ENCODE results near the gene C16orf96. TPM values are rescaled to one million over a fixed set of nuclear protein-coding genes. Genes with fewer than 3 reads are reported as not detected.

The C16orf96 gene
- total RNA-seq, 2 experiments from 2014 or later = 0.08 to 0.20 TPM

GRCh38 chr16:4594433-4595410, 38.6 kb downstream of the C16orf96 start:
- no peaks in the 10 kb centered on the region for H3K36me3 Mint-ChIP-seq
- DNase-seq = no peak
- H3K4me1 Mint-ChIP-seq = no peaks in the 10 kb centered on the region
- no peaks in the 10 kb centered on the region for H3K9me3 Mint-ChIP-seq
- H3K4me3 Mint-ChIP-seq = no peak overlapping the region
- H3K27ac Mint-ChIP-seq = no peak overlapping the region
- H3K27me3 Mint-ChIP-seq = no peaks in the 10 kb centered on the region

DNA sequence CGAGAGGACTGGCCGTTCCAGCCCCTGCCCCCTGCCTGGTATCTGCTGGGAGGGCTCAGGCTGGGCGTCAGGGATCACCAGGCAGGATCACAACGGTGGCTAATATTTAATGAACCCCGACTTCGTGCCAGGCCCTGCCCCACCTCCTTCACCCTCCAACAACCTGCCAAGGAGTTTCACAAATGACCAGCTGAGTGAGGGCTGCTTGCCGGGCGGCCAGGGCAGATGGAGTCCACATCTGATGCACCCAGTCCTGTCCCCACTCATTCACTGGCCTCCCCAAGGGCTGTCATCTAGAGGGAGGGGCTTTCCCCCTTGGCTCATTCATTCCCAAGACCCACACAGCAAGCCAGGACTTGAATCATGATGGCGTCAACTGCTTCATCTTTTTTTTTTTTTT, 41.0 kb downstream of the C16orf96 start:
- H3K27me3 Mint-ChIP-seq = no peaks in the 10 kb centered on the region
- no peak for DNase-seq
- H3K4me1 Mint-ChIP-seq = no peaks in the 10 kb centered on the region
- H3K4me3 Mint-ChIP-seq = no peak overlapping the region
- H3K27ac Mint-ChIP-seq = no peak overlapping the region
- no peaks in the 10 kb centered on the region for H3K36me3 Mint-ChIP-seq
- H3K9me3 Mint-ChIP-seq = no peaks in the 10 kb centered on the region

- Mint-ChIP-seq H3K36me3 (no peaks in the 10 kb centered on the region), H3K4me3 (no peak overlapping the region), H3K27me3 (no peaks in the 10 kb centered on the region), H3K27ac (no peak overlapping the region), H3K9me3 (no peaks in the 10 kb centered on the region), H3K4me1 (no peaks in the 10 kb centered on the region)
- no peak for DNase-seq
Observed at GRCh38 chr16:4599037-4599436, 42.9 kb downstream of the C16orf96 start.

- H3K9me3 Mint-ChIP-seq = no peaks in the 10 kb centered on the region
Observed at GRCh38 chr16:4599545-4599944, 43.4 kb downstream of the C16orf96 start.

GRCh38 chr16:4601036-4601863, 45.1 kb downstream of the C16orf96 start:
- Mint-ChIP-seq H3K4me3 (no peak overlapping the region), H3K4me1 (no peaks in the 10 kb centered on the region), H3K27me3 (no peaks in the 10 kb centered on the region), H3K9me3 (no peaks in the 10 kb centered on the region), H3K27ac (no peak overlapping the region), H3K36me3 (no peaks in the 10 kb centered on the region)
- DNase-seq = no peak

More at GRCh38 chr16:4599545-4599944, 43.4 kb downstream of the C16orf96 start:
- no peaks in the 10 kb centered on the region for H3K36me3 Mint-ChIP-seq
- H3K27ac Mint-ChIP-seq = no peak overlapping the region
- no peaks in the 10 kb centered on the region for H3K27me3 Mint-ChIP-seq
- no peak for DNase-seq
- H3K4me1 Mint-ChIP-seq = no peaks in the 10 kb centered on the region
- H3K4me3 Mint-ChIP-seq = no peak overlapping the region

GRCh38 chr16:4601864-4602186, 45.7 kb downstream of the C16orf96 start:
- DNase-seq = no peak
- no peaks in the 10 kb centered on the region for H3K9me3 Mint-ChIP-seq

DNA sequence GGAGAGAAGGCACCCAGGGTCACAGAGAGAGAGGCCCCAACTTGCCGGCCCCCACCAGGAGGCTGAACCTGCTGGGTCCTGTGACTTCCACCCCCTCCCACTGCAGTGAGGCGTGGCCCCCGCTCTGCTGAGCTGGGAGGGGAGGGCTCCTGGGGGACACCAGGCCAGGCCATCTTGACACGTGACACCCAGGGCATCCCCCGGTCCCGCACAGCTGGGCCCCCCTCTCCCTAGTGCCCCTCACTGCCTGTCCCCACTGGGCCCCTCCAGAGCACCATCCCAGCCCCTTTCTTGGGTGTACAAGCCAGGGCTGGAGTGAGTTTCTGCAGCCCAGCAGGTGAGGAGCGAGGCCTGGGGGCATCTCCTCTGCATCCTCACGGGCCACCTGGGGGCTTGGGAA, 46.2 kb downstream of the C16orf96 start:
- Mint-ChIP-seq H3K9me3 (no peaks in the 10 kb centered on the region), H3K36me3 (no peaks in the 10 kb centered on the region), H3K27me3 (no peaks in the 10 kb centered on the region), H3K27ac (no peak overlapping the region), H3K4me3 (no peak overlapping the region), H3K4me1 (no peaks in the 10 kb centered on the region)
- no peak for DNase-seq

More at GRCh38 chr16:4601864-4602186, 45.7 kb downstream of the C16orf96 start:
- Mint-ChIP-seq H3K27me3 (no peaks in the 10 kb centered on the region), H3K27ac (no peak overlapping the region), H3K36me3 (no peaks in the 10 kb centered on the region), H3K4me1 (no peaks in the 10 kb centered on the region), H3K4me3 (no peak overlapping the region)

DNA sequence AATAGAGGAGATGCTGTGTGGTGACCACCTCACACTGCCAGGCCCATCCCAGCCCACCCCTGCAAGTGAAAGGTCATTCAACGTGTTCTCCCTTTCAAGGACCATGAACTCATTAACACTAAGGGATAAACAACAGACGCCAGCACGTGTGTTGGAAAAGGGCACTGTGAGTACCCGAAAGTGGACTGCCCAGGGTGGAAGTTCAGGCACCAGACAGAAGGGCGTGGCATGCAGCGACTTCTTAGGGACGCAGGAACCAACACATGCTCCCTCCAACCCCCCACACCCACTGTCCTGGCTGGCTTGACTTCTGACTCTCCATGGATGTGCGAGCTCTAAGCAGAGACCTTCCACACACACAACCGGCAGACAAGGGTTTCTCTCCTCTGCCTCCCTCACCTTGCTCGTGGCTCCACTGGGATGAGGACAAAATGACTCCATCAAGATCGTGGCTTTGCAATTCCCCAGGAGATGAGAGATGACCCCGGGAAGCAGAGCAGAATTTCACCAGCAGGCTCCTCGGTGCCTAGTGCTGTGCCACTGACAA, 47.6 kb downstream of the C16orf96 start:
- no peak overlapping the region for H3K4me3 Mint-ChIP-seq
- no peak for DNase-seq
- H3K27me3 Mint-ChIP-seq = no peaks in the 10 kb centered on the region
- H3K4me1 Mint-ChIP-seq = no peaks in the 10 kb centered on the region
- H3K27ac Mint-ChIP-seq = no peak overlapping the region
- no peaks in the 10 kb centered on the region for H3K9me3 Mint-ChIP-seq
- H3K36me3 Mint-ChIP-seq = no peaks in the 10 kb centered on the region

DNA sequence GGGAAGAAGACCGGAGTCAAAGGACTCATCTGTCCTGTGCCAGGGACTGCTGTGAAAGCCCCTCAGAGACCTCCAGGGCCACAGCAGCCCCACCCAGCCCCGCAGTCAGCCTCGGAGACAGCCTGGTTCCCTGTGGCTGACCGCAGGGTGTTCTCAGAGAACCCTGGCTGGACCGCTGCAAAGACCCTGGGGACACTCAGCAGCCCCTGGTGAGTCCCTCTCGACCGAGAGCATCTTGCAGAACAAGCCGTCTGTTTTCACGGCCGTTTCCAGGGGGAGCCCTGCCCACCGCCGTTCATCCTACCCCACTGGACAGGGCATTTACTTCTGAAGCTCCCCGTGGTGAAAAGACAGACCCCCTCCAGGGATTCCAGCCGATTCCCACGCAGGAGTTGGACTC, 48.3 kb downstream of the C16orf96 start:
- Mint-ChIP-seq H3K4me3 (no peak overlapping the region), H3K27me3 (no peaks in the 10 kb centered on the region), H3K27ac (no peak overlapping the region), H3K9me3 (no peaks in the 10 kb centered on the region), H3K4me1 (no peaks in the 10 kb centered on the region), H3K36me3 (no peaks in the 10 kb centered on the region)
- no peak for DNase-seq

- Mint-ChIP-seq H3K4me3 (no peak overlapping the region), H3K27ac (no peak overlapping the region), H3K27me3 (no peaks in the 10 kb centered on the region), H3K4me1 (no peaks in the 10 kb centered on the region), H3K9me3 (no peaks in the 10 kb centered on the region), H3K36me3 (no peaks in the 10 kb centered on the region)
- no peak for DNase-seq
Observed at GRCh38 chr16:4606354-4606753, 50.2 kb downstream of the C16orf96 start.

DNA sequence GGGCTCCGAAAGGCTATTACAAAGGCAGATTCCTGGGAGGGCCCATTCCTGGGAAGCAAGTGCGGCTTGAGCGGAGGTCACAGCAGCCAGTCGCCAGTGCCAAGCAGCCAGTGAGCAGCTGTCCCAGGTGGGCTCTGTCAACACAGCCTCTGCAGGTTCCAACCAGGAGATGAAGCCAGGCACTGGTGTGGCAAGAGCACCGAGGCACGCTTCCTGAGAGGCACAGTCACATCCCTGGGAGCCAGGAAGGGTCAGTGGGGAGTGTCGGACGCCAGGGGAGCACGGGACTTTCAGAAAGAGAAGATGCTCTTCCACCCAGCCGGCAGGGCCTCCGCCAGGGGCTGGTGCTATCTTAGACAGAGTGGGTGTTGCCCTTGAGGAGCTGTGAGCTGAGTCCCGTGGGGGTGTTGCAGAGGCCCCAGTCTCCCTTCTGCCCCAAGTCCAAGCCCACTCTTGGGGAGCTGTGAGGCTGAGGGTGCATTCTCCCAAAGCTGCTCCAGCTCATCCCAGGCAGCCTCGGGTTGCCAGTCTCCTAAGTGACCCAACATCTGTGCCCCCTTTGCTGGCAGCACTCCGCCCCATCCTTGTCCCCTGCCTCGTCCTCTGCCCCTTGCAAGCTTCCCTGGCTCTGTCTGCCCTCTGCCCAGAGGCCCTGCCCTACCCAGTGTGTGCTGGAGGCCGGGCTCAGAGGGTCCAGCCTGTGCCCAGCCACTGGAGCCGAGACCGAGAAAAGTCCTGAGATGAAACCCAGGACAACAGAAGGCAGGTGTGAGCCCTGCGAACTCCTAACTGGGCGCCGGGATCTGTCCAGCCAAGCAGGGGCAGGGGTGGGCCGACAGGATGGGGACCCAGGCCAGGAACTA, 51.9 kb downstream of the C16orf96 start:
- Mint-ChIP-seq H3K9me3 (no peaks in the 10 kb centered on the region), H3K4me1 (peaks cover 2% of the 10 kb centered on the region), H3K36me3 (no peaks in the 10 kb centered on the region), H3K4me3 (no peak overlapping the region), H3K27ac (no peak overlapping the region), H3K27me3 (no peaks in the 10 kb centered on the region)
- DNase-seq = no peak

DNA sequence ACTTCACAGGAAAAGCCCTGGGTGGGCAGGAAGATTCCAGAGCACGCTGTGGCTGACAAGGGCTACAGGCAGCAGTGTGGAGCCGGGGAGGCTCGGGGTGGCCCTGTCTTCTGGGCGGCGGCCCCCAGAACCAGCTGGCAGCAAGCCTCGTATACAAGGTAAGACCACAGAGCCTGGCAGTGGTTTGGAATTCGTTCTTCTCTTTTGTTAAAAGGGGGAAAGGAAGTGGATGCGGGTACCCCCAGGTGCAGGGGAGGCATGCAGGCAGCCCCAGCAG, 52.5 kb downstream of the C16orf96 start:
- no peak overlapping the region for H3K27ac Mint-ChIP-seq
- no peaks in the 10 kb centered on the region for H3K36me3 Mint-ChIP-seq
- DNase-seq = no peak
- H3K9me3 Mint-ChIP-seq = no peaks in the 10 kb centered on the region
- H3K4me3 Mint-ChIP-seq = no peak overlapping the region
- H3K27me3 Mint-ChIP-seq = no peaks in the 10 kb centered on the region
- peaks cover 7% of the 10 kb centered on the region for H3K4me1 Mint-ChIP-seq

- H3K4me3 Mint-ChIP-seq = no peak overlapping the region
- no peaks in the 10 kb centered on the region for H3K36me3 Mint-ChIP-seq
- no peaks in the 10 kb centered on the region for H3K9me3 Mint-ChIP-seq
- DNase-seq = no peak
- H3K4me1 Mint-ChIP-seq = peaks cover 7% of the 10 kb centered on the region
- no peaks in the 10 kb centered on the region for H3K27me3 Mint-ChIP-seq
- no peak overlapping the region for H3K27ac Mint-ChIP-seq
Observed at GRCh38 chr16:4609200-4610010, 53.3 kb downstream of the C16orf96 start.
